GM12891 (cell line): ENCODE results near the gene SEMA4C.

Experiments
- DNase-seq: peaks from one replicate; pipeline ENCODE4 v3.0.0; 2011; ENCODE audit warnings: low spot score; ENCODE audit not compliant: insufficient read length
- FAIRE-seq: peaks from 2 replicates; lab custom pipeline; 2011; peaks lifted over from hg19 to GRCh38; lab: Jason Lieb, UNC
- PAX5 ChIP-seq: IDR thresholded peaks from 2 replicates; pipeline ENCODE4 v1.6.1; 2011; ENCODE audit warnings: low read length, moderate library complexity, mild to moderate bottlenecking; ENCODE audit not compliant: insufficient read depth, severe bottlenecking
- POLR2A ChIP-seq: IDR thresholded peaks from 2 replicates; pipeline ENCODE4 v1.6.1; 2011; ENCODE audit warnings: low read depth, low read length, control low read depth
- POLR2AphosphoS5 ChIP-seq: IDR thresholded peaks from 2 replicates; pipeline ENCODE4 v1.6.1; 2011; ENCODE audit warnings: low read depth, low read length, control low read depth
- POU2F2 ChIP-seq: IDR thresholded peaks from 2 replicates; pipeline ENCODE4 v1.6.1; 2011; ENCODE audit warnings: low read depth, mild to moderate bottlenecking, control low read depth, low read length, moderate library complexity
- SPI1 ChIP-seq: IDR thresholded peaks from 2 replicates; pipeline ENCODE4 v1.6.1; 2011; ENCODE audit warnings: low read depth, low read length, control low read depth
- TAF1 ChIP-seq: IDR thresholded peaks from 2 replicates; pipeline ENCODE4 v1.6.1; 2011; ENCODE audit warnings: low read depth, low read length, control low read depth

Gene SEMA4C

GRCh38 chr2:96882906-96883305 lies 13.0 kb upstream of the SEMA4C start:
- no peak for TF ChIP-seq PAX5
- TF ChIP-seq POU2F2, result no peak
- TF ChIP-seq POLR2A, result no peak
- FAIRE-seq (no peak), DNase-seq (no peak)

DNA sequence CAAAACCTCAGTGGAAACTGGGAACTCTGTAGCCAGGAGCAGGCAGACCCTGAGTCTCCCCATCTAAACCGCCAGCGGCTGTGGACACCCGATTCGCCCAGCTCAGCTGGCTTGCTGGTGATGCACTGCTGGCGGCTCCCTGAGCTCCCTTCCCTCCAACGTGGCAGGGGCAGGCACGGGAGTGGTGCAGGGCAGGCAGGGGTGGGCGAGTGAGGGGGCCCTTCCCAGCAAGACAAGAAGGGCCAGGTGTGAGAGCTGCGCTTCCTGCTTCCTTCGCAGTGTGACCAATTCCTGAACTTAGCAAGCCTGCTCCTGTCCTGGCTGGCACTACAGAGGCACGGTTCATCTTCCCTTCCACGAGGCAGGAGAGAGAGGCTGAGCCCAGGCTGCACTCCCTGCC lies 12.3 kb upstream of the SEMA4C start:
- TF ChIP-seq POLR2AphosphoS5 (no peak), SPI1 (no peak), TAF1 (no peak), POU2F2 (no peak), PAX5 (no peak), POLR2A (no peak)
- no peak for DNase-seq
- no peak for FAIRE-seq

DNA sequence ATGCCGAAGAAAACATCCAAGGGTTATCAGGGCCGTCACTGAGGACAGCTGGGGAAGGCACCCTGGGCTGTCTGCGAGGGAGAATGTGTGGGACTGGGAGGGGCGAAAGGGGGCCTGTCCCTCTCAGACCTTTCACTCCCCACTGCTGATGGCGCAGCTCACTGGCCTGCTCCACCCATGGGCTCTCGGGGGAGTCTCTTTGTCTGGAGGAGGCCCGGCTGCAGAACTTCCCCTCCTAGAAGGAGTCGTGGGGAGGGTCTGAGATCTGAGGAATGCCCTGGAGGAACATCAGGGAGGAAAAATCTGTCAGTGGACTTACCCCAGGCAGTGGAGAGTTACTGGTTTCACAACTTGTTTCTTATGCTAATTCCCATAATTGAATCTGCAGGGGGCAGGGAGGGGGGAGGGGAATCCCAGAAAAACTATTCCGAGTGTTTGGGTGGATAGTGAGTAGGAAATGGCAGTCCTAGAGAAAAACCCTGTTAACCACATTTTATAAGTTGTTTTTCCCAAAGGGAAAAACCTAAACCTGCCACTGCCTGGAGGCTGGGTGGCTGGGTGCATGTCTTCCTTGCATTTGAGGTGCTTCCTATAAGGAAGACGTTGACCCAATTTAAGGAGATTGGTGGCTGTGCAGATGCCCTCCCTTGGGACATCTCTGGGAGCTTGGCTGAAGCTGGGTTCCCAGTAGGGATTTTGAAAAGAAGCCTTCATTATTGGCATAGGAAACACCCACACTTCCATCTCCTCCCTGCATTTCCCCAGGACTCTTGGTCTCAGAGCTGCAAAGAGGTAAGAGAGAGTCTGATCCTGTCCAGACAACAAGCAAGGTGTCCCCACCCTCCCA lies 11.7 kb upstream of the SEMA4C start:
- TF ChIP-seq POLR2AphosphoS5, result no peak
- TF ChIP-seq SPI1, result no peak
- TF ChIP-seq POU2F2, result no peak
- TF ChIP-seq POLR2A, result no peak
- TF ChIP-seq PAX5, result no peak
- no peak for TF ChIP-seq TAF1
- no peak for FAIRE-seq
- DNase-seq, result no peak

- no peak for DNase-seq
- TF ChIP-seq POLR2AphosphoS5 (no peak), PAX5 (no peak), SPI1 (no peak), TAF1 (no peak), POU2F2 (no peak), POLR2A (no peak)
- FAIRE-seq, result no peak
Observed at GRCh38 chr2:96880891-96881273, 11.0 kb upstream of the SEMA4C start.

DNA sequence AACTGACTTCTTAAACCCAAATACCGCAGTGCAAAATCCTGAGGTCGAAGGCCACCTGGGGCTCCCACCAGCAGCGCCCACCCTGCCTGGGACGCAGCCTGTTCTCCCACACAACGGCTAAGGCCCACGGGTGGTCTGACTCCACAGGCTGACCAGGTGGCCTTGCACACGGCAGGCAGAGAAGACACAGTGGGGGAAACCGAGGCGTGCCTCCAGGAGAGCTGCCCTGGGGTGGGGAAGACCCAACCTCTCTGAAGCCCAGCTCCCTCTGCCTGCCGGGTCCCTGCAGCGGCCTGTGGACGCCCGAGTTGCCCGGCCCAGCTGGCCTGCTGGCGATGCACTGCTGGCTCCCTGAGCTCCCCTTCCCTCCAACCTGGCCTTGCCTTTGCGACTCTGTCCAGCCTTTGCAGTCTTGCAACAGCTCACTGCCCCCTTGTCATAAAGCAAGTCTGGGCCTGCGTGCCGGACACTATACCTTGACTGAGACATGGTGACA lies 9.7 kb upstream of the SEMA4C start:
- no peak for TF ChIP-seq POLR2A
- TF ChIP-seq TAF1, result no peak
- no peak for TF ChIP-seq PAX5
- no peak for TF ChIP-seq POU2F2
- no peak for TF ChIP-seq POLR2AphosphoS5
- no peak for TF ChIP-seq SPI1
- DNase-seq (no peak), FAIRE-seq (no peak)

GRCh38 chr2:96878796-96879544 lies 9.1 kb upstream of the SEMA4C start:
- DNase-seq, result no peak
- no peak for TF ChIP-seq POLR2A
- TF ChIP-seq POU2F2, result no peak
- TF ChIP-seq POLR2AphosphoS5, result no peak
- TF ChIP-seq SPI1, result no peak
- no peak for TF ChIP-seq PAX5
- no peak for TF ChIP-seq TAF1
- FAIRE-seq, result no peak

- FAIRE-seq, result no peak
- TF ChIP-seq SPI1 (no peak), POLR2A (no peak), TAF1 (no peak), POLR2AphosphoS5 (no peak), PAX5 (no peak), POU2F2 (no peak)
Observed at GRCh38 chr2:96878171-96878570, 8.3 kb upstream of the SEMA4C start.

DNA sequence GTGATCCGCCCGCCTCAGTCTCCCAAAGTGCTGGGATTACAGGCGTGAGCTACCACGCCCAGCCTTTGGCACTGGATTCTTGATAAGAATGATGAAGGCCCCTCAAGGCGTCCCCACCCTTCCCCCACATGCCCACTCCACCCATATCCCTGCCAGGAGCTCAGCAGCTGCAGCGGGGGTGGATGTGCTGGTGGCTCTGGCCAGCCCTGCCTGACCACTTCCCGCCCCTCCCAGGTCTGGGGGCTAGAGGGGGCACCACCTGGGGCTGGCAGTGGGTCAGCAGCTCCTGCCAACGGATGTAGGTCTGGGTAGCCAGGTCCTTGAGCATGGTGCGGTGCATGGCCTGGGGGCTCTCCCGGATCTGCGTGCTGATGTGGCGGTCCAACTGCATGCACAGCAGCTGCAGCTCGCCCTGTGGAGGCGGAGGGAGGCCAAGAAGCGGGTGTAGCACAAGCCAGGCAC lies 7.8 kb upstream of the SEMA4C start:
- FAIRE-seq (no peak), DNase-seq (no peak)
- TF ChIP-seq PAX5 (no peak), POLR2AphosphoS5 (no peak), POU2F2 (no peak), POLR2A (no peak), SPI1 (no peak), TAF1 (no peak)

More at GRCh38 chr2:96878171-96878570, 8.3 kb upstream of the SEMA4C start:
- DNase-seq, result no peak

DNA sequence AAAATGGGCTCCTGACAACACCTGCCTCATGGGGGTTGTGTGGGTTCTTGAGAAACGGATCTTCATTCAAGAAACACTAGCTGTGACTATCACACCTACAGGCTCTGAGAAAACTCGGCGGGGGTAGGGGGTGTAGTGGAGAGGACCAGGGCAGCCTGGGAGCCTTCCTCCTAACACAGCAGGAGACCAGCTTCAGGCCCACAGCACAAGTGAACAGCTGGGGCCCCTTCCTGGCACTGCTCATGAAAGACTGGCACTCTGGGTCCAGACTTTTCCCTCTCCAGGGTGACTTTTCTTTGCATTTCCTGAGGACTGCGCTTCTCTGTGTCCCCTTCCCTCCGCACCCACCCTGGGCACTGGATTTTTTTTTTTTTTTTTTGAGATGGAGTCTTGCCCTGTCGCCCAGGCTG lies 7.2 kb upstream of the SEMA4C start:
- DNase-seq (no peak), FAIRE-seq (no peak)
- TF ChIP-seq TAF1 (no peak), POU2F2 (no peak), SPI1 (no peak), PAX5 (no peak)
